Testis (tissue), 2 donors: ENCODE results near the gene DSE.

Source experiments
- CTCF ChIP-seq, 3 experiments: fragments of 450-650 bp in 2 of 3; fragments of 200-600 bp in 1 of 3; sonication (generic) in 1 of 3; IDR thresholded peaks; one replicate each; pipeline ENCODE4 v1.5.1; 2016 to 2019; ENCODE audit warnings: antibody characterized with exemption in 3 of 3, mild to moderate bottlenecking in 2 of 3, moderate library complexity in 1 of 3
- POLR2A ChIP-seq: fragments of 450-650 bp; IDR thresholded peaks from one replicate; pipeline ENCODE4 v1.6.1; 2017; ENCODE audit warnings: antibody characterized with exemption, mild to moderate bottlenecking, moderate library complexity

GRCh38 chr6:116359835-116360234 lies 10.9 kb upstream of the DSE start:
- TF ChIP-seq CTCF (IDR thresholded peaks at IDR 0.05) (no peak), POLR2A (no peak)
